ENCODE measurements around the gene PLCG1.

DNA sequence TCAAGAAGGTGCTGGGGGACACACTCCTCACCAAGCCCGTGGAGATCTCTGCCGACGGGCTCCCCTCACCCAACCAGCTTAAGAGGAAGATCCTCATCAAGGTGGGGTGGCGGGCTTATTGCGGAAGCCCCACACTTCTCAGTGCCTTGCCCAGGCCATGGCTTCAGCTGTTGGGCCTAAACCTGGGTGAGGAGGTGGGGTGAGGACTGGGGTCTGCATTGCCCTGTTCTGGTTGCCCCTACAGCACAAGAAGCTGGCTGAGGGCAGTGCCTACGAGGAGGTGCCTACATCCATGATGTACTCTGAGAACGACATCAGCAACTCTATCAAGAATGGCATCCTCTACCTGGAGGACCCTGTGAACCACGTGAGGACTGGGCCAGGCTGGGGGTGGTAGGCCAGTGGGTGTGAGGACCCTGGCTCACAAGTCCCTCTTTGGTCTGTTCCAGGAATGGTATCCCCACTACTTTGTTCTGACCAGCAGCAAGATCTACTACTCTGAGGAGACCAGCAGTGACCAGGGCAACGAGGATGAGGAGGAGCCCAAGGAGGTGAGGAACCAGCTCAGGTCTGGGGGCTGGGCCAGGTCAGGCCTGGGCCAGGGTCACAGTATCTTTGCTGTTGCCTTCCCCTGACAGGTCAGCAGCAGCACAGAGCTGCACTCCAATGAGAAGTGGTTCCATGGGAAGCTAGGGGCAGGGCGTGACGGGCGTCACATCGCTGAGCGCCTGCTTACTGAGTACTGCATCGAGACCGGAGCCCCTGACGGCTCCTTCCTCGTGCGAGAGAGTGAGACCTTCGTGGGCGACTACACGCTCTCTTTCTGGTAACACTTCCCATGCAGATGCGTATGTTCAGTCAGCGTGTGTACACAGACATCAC is 27.9 kb downstream of the PLCG1 start:
- TF ChIP-seq CSDC2 (CRISPR knock-in tag; IDR thresholded peaks at IDR 0.05) (no peak), ZC3H10 (CRISPR knock-in tag; IDR thresholded peaks at IDR 0.05) (no peak), RARB (CRISPR knock-in tag; IDR thresholded peaks at IDR 0.05) (no peak), TOX (CRISPR knock-in tag; IDR thresholded peaks at IDR 0.05; ENCODE audit: borderline replicate concordance) (no peak), ISL1 (CRISPR knock-in tag; IDR thresholded peaks at IDR 0.05) (no peak), ESRRG (CRISPR knock-in tag; IDR thresholded peaks at IDR 0.05) (no peak), ZFP3 (CRISPR knock-in tag; IDR thresholded peaks at IDR 0.05) (no peak), ZNF8 (CRISPR knock-in tag; IDR thresholded peaks at IDR 0.05) (no peak), PPARA (CRISPR knock-in tag; IDR thresholded peaks at IDR 0.05; ENCODE audit: borderline replicate concordance) (no peak)
- TF ChIP-seq, protein P1, sequence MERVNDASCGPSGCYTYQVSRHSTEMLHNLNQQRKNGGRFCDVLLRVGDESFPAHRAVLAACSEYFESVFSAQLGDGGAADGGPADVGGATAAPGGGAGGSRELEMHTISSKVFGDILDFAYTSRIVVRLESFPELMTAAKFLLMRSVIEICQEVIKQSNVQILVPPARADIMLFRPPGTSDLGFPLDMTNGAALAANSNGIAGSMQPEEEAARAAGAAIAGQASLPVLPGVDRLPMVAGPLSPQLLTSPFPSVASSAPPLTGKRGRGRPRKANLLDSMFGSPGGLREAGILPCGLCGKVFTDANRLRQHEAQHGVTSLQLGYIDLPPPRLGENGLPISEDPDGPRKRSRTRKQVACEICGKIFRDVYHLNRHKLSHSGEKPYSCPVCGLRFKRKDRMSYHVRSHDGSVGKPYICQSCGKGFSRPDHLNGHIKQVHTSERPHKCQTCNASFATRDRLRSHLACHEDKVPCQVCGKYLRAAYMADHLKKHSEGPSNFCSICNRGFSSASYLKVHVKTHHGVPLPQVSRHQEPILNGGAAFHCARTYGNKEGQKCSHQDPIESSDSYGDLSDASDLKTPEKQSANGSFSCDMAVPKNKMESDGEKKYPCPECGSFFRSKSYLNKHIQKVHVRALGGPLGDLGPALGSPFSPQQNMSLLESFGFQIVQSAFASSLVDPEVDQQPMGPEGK (CRISPR knock-in tag; IDR thresholded peaks at IDR 0.05; ENCODE audit: borderline replicate concordance), result no peak
- TF ChIP-seq, protein P2, sequence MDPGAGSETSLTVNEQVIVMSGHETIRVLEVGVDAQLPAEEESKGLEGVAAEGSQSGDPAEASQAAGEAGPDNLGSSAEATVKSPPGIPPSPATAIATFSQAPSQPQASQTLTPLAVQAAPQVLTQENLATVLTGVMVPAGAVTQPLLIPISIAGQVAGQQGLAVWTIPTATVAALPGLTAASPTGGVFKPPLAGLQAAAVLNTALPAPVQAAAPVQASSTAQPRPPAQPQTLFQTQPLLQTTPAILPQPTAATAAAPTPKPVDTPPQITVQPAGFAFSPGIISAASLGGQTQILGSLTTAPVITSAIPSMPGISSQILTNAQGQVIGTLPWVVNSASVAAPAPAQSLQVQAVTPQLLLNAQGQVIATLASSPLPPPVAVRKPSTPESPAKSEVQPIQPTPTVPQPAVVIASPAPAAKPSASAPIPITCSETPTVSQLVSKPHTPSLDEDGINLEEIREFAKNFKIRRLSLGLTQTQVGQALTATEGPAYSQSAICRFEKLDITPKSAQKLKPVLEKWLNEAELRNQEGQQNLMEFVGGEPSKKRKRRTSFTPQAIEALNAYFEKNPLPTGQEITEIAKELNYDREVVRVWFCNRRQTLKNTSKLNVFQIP (CRISPR knock-in tag; IDR thresholded peaks at IDR 0.05; ENCODE audit: borderline replicate concordance, low read depth), result no peak

Data from SK-N-SH treated with all-trans-retinoic acid at 6 μM for 48 hours (cell line).